Testis (tissue), 3 donors: Measurements from ENCODE around the gene RDX. TPM values are rescaled to one million over a fixed set of nuclear protein-coding genes. Genes with fewer than 3 reads are reported as not detected.

Source experiments
- DNase-seq: peaks from one replicate; pipeline ENCODE4 v3.0.0-alpha.2; 2019
- H3K27ac ChIP-seq, 2 donors: fragments of 200-600 bp; sonication (generic); one replicate each; pipeline ENCODE4 v1.5.1; 2019
- H3K27me3 ChIP-seq: fragments of 200-600 bp; sonication (generic); one replicate; pipeline ENCODE4 v1.5.1; 2019
- H3K36me3 ChIP-seq: fragments of 200-600 bp; sonication (generic); one replicate; pipeline ENCODE4 v1.5.1; 2017; ENCODE audit warnings: low read depth; ENCODE audit errors: missing control alignments
- H3K4me1 ChIP-seq: fragments of 200-600 bp; sonication (generic); one replicate; pipeline ENCODE4 v1.5.1; 2019
- H3K4me3 ChIP-seq, 2 donors: fragments of 200-600 bp; sonication (generic); one replicate each; pipeline ENCODE4 v1.5.1; 2017 to 2019
- H3K9me3 ChIP-seq: fragments of 200-600 bp; sonication (generic); one replicate; pipeline ENCODE4 v1.5.1; 2017
- POLR2A ChIP-seq: fragments of 450-650 bp; IDR thresholded peaks from one replicate; pipeline ENCODE4 v1.6.1; 2017; ENCODE audit warnings: antibody characterized with exemption, mild to moderate bottlenecking, moderate library complexity
- WGBS, 2 donors: methylation state at CpG; one replicate each; pipeline ENCODE4 v1.1.5; 2018; 5-methylcytosine and 5-hydroxymethylcytosine counted together
- intact Hi-C: fragments of 100-400 bp; cut with DNase I; formaldehyde crosslinking; loops from one replicate; pipeline ENCODE4 v1.15.1; 2023; ENCODE audit warnings: low total_unique reads
- polyA plus RNA-seq: library from polyadenylated mRNA; stranded (reverse); fragments of 350-450 nt; fragmentation: Illumina TruSeq; extraction: RNeasy Lipid Tissue Mini Kit (QIAGEN cat#74804); gene quantifications from one replicate; pipeline ENCODE4 v1.2.3, GENCODE V29; 2014; ENCODE audit warnings: low read depth, low replicate concordance; ENCODE audit not compliant: insufficient read depth
- total RNA-seq, 2 donors: library from RNA; depleted of rRNA; stranded (reverse); fragments of >200 nt; gene quantifications; one replicate each; pipeline ENCODE4 v1.2.3, GENCODE V29; 2016
- TF ChIP-seq, protein P1 (sequence below), 3 experiments: fragments of 450-650 bp in 2 of 3; fragments of 200-600 bp in 1 of 3; sonication (generic) in 1 of 3; IDR thresholded peaks; one replicate each; pipeline ENCODE4 v1.5.1; 2016 to 2019; ENCODE audit warnings: antibody characterized with exemption in 3 of 3, mild to moderate bottlenecking in 2 of 3, moderate library complexity in 1 of 3

RDX gene
- total and polyA plus RNA-seq, 3 donors from 2014 or later: 39.8 to 170 (median 144) TPM

DNA sequence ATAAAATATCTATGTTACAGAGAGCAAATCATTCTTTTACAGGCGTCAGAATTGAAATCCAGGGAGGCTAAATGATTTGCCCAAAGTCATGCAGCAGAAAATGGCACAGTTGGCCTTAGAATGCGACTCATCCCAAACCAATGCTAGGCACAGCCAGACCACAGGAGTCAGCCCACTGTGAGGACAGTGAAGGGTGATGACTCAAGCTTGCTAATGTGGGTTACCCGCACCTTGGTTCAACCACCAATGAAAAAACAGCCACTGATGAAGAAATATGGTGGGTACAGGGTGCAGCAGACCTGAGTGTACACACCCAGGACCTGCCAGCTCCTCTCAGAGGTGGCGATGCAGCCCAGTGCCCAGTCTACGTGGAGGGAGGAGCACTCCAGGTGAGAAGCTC, 113.5 kb downstream of the RDX start:
- no peak overlapping the region for H3K4me3 ChIP-seq
- WGBS, 2 donors: 88 to 91% methylated on average over 5 of the region's 5 CpGs
- intact Hi-C loops: no loop called here
- TF ChIP-seq, protein P1, sequence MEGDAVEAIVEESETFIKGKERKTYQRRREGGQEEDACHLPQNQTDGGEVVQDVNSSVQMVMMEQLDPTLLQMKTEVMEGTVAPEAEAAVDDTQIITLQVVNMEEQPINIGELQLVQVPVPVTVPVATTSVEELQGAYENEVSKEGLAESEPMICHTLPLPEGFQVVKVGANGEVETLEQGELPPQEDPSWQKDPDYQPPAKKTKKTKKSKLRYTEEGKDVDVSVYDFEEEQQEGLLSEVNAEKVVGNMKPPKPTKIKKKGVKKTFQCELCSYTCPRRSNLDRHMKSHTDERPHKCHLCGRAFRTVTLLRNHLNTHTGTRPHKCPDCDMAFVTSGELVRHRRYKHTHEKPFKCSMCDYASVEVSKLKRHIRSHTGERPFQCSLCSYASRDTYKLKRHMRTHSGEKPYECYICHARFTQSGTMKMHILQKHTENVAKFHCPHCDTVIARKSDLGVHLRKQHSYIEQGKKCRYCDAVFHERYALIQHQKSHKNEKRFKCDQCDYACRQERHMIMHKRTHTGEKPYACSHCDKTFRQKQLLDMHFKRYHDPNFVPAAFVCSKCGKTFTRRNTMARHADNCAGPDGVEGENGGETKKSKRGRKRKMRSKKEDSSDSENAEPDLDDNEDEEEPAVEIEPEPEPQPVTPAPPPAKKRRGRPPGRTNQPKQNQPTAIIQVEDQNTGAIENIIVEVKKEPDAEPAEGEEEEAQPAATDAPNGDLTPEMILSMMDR (IDR thresholded peaks at IDR 0.05): no peak
- no peak for TF ChIP-seq POLR2A
- H3K9me3 ChIP-seq: no peaks in the 10 kb centered on the region
- no peak overlapping the region for H3K27ac ChIP-seq
- no peaks in the 10 kb centered on the region for H3K27me3 ChIP-seq
- no peaks in the 10 kb centered on the region for H3K36me3 ChIP-seq
- H3K4me1 ChIP-seq: peaks cover 7% of the 10 kb centered on the region
- no peak for DNase-seq

DNA sequence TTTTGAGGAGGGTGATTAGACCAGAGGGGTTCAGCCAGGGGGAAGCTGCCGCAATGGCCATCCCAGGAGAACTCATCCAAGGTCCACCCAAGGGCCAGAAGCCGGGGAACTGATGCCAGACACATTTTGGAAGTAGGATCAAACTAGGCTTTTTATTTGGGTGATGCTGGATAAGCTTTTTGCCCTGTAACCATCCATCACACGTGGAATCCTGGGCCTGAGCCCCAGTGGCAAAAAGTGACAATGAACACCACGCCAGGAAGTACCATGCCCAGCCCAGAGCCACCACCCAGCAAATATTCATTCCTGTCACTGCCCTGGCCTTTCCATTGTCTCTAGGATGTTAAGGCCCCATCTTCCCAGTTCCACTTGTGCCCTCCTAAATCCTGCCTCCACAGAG, 117.3 kb downstream of the RDX start:
- Histone ChIP-seq H3K9me3 (no peaks in the 10 kb centered on the region), H3K36me3 (no peaks in the 10 kb centered on the region), H3K4me3 (no peak overlapping the region), H3K27ac (no peak overlapping the region), H3K27me3 (no peaks in the 10 kb centered on the region), H3K4me1 (peaks cover 4% of the 10 kb centered on the region)
- intact Hi-C loops: no loop called here
- no peak for TF ChIP-seq POLR2A
- TF ChIP-seq, protein P1 (IDR thresholded peaks at IDR 0.05): no peak
- no peak for DNase-seq
- 82 to 100% methylated on average over 4 of the region's 4 CpGs for WGBS, 2 donors

DNA sequence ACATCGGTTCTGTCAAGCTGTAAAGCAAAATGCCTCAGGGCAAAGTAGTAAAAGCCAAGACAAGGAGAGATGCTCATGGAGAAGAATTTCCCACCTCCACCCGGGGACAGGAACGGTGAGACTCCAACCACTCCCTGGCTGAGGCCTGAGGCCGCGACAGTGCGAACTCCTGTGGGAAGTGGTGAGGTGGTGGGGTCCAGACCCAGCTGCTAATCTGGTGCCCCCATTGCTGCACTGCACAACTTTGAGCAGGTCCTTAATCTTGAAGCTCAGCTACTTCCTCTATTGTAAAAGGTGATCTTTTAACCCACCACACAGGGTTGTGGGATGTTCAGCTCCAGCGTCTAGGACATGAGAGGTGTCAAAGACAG, 119.3 kb downstream of the RDX start:
- Histone ChIP-seq H3K4me1 (peaks cover 4% of the 10 kb centered on the region), H3K9me3 (no peaks in the 10 kb centered on the region), H3K4me3 (no peak overlapping the region), H3K27ac (no peak overlapping the region), H3K36me3 (no peaks in the 10 kb centered on the region), H3K27me3 (no peaks in the 10 kb centered on the region)
- TF ChIP-seq, protein P1 (IDR thresholded peaks at IDR 0.05): no peak
- TF ChIP-seq POLR2A: no peak
- intact Hi-C loops: no loop called here
- DNase-seq: no peak
- 77 to 90% methylated on average over 7 of the region's 7 CpGs for WGBS, 2 donors

DNA sequence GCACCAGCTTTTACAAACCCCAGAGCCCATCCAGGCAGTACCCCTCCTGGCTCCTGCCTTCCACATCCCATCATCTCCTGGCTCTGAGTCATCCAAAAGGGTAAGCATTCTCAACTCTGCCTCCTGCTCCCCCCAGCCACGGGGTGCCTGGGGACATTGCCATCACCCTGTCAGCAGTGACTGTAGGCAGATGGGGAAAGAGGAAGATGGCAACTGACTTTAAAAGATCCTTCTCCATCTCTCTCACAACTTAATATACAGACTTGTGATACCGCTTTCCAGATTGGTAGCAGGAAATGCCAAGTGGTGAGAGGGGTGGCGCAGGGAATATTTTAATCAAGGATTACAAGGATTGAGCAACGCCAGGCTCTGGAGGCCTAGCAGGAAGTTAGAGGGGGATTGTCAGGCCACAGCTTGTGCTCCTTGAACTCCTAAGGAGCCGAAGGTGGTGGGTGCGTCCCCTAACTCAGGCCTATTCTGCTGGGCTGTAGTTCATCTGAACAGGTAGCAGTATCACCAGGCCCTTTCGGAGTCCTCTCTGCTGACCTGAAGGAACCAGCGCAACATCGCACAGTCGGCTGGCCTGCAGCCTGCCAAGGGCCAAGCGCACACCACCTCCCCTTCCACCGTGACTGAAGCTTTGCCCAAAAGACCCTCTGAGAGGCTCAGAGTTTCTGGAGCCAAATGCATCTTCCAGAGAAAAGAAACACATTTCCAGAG, 119.9 kb downstream of the RDX start:
- intact Hi-C loops: no loop called here
- 94 to 95% methylated on average over 12 of the region's 12 CpGs for WGBS, 2 donors
- H3K9me3 ChIP-seq: no peaks in the 10 kb centered on the region
- no peak overlapping the region for H3K4me3 ChIP-seq
- DNase-seq: no peak
- TF ChIP-seq, protein P1 (IDR thresholded peaks at IDR 0.05): no peak
- no peak for TF ChIP-seq POLR2A
- no peaks in the 10 kb centered on the region for H3K27me3 ChIP-seq
- H3K36me3 ChIP-seq: no peaks in the 10 kb centered on the region
- peaks cover 4% of the 10 kb centered on the region for H3K4me1 ChIP-seq
- H3K27ac ChIP-seq: no peak overlapping the region
